ENCODE measurements around the gene ORAI1.
"Not testable (repeated sequence)": the region's sequence is repeated elsewhere in the genome, so short reads cannot be mapped to it uniquely, and the experiment has no call there.

Gene ORAI1

DNA sequence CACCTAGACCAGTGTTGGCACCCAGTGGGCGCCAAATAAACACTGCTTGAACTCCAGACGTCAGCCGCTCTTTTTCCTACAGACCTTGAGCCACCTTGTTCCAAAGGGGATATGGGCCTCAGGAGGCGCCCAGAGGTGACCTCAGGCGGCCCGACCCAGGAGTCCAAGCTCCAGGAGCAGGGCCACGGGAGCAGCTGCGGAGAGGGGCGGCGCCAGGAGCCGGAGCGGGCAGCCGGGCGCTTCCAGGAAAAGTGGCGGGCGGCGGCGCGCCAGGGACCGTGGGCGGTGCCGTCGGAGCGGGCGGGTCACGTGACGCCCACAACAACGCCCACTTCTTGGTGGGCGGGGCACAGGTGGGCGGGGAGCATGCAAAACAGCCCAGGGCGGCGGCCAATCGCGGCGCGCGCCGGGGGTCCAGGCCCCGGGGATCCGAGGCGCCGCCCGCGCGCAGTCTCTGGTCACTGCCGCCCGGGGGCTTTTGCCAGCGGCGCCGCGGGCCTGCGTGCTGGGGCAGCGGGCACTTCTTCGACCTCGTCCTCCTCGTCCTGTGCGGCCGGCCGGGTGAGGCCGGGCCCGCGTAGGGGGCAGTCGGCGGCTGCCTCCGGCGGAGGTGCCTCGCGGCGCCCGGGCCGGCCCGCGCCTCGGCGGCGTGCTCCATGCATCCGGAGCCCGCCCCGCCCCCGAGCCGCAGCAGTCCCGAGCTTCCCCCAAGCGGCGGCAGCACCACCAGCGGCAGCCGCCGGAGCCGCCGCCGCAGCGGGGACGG lies at the start of gene ORAI1:
ORAI1 (plus strand) TSS at position 444 of the 766 bp plus-strand sequence.
- peak; percentile 94 for DNase-seq (ENCODE audit: low read depth)

GRCh38 chr12:121576851-121577391 lies 49.4 kb upstream of the ORAI1 start:
- DNase-seq (ENCODE audit: low read depth): no peak

- DNase-seq (ENCODE audit: low read depth): no peak
Observed at GRCh38 chr12:121577443-121578180, 48.7 kb upstream of the ORAI1 start.

DNA sequence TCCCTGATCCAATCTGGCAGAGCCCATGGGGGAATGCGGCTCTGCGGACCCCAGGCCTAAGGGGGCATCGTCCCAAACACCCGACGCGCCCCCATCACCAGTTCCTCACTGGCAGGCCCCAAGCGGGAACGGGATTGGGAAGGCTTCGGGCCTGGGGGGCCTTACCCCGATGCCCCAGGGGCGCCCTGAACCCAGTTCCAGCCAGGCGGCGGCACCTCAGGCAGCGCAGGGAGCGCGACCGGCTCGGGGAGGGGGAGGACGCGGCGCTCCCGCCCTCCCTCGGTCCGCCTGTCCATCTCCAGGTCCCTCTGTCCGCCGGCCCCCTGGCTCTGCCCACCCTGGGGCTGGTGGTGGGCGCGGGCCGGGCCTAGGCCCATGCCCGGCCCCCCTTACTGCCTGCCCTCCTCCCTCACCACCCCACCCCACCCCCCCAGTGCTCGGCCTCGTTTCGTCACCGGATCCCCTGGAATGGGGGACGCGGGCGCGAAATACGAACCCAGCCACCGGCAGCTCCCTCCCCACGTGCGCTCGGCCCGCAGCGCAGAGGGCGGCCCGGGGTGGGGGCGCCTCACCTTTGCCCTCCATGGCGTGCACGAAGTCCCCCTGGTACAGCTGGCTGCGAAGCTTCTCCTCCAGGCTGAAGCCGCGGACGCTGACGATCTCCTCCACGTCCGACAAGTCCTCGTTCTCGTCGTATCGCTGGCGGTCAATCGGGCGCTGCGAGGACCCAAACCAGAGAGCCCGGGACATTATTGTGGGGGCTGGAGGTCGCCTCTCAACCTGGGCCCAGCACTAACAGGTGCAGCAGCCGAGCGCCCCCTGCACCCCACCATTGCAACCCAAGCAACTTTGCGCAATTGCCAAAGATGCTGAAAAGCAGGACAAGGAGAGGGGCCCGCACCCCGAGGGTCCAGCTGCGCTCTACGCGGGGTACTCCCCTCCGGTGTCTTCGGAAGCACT lies 47.8 kb upstream of the ORAI1 start:
- DNase-seq (ENCODE audit: low read depth): no peak

- no peak for DNase-seq (ENCODE audit: low read depth)
Observed at GRCh38 chr12:121579190-121579791, 47.0 kb upstream of the ORAI1 start.

DNA sequence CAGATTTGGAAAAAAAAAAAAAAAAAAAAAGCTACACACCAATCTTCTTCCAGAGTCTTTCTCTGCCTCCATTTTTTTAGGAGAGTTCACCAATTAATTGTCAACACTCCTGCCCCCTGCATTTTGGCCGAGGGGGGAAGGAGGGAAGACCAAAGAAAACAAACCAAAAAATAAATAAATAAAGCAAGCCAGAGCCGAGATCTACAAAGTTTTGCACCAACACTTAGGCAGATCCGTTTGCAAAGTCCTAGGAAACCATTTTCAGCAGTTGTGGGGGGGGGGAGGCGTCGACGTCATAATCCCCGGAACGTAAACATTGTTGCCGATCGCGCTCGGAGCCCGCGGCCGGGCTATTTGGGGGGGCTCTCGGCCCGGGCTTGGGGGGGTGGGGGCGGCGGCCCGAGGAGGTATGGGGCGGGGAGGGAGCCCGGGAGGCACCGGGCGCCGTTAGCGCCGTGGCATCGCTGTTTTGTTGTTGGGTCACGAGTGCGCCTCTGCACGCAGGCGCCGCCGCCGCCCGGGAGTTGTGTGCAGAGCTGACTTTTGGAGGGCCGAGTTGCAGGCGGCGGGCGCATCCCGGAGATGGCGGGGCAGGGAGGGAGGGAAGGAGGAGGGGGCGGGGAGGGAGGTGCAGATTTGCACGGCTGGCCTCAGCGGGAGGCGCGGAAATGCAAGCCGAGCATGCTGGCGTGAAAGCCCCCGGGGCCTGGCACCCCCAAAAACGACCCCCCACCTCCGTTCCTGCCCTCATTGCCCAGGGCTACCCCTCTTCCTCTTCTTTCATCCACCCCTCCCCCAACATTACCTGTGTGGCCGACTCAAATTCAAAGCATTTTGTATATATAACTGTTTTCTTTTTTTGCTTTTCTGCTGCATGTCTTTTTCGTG lies 46.1 kb upstream of the ORAI1 start:
- DNase-seq (ENCODE audit: low read depth): peak; percentile 55

DNA sequence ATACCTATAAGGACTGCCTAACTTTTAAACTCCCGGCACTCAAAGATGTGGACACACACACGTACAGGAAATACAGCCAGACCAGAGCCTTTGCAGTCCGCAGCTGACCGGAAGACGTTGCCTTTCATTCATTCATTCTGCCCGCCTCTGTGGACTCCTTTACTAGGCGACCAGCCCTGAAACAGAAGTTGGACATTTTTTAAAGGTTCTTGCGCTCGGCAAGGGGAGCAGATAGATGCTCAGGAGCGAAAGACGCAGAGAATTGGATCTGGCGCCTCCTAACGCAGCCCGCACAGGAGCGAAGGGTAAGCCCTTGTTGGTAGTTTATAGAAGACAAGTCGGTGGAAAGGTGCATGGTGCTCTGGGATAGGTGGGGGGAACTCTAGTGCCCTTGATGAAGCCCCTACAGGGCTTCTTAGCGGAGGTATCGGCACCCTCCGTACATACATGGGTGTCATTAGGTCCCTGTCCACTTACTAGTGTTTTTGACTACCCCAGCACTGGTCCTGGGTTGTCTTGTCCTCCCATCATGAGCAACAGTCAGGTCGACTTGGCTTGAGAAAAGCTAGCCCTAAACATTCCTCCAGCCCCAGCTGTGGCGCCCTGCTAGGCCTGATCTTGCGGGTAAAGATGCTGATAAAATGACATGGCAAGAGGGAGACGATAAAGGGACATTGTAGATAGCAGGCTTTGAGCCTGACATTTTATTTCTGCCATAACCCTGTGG lies 45.2 kb upstream of the ORAI1 start, which contains the start of gene KDM2B:
KDM2B (minus strand) TSS at position 65 of the 727 bp plus-strand sequence. CDS start 112 bp downstream, outside the sequence.
- DNase-seq (ENCODE audit: low read depth): no peak

- DNase-seq (ENCODE audit: low read depth): no peak
Observed at GRCh38 chr12:121581686-121582429, 44.5 kb upstream of the ORAI1 start.

DNA sequence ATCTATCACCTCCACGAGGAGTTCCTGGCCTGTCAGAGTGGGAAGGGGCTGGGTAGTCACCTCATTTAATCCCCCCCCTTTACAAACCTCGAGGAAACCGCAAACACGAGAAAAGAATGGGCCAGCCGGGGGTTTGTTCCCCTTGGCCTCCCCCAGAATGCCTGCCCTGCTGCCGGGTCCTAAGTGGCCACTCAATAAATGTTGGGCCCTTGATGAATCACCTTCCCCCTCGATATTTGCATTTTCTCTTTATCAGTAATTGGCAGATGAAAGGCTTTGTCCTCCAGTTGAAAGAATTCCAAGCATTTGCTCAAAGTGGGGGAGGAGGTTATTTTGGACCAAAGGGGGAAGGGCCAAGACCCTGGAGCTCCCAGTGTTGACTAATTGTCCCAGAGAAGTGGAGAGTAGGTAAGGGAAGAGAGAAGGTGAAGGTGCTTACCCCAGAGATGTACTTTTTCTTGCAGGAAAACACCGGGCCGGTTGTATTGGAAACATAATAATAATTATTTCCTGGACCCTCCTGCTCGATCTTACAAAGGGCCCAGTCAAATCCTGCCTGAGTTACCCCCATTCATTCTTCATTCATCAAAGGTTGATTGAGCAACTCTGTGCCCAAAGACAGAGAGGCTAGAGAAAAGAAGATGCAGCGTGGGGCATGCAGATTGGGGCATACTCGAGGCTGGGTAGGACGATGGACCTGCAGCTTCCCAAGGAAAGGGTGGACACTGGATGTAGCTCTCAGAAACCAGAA lies 43.6 kb upstream of the ORAI1 start:
- no peak for DNase-seq (ENCODE audit: low read depth)

DNA sequence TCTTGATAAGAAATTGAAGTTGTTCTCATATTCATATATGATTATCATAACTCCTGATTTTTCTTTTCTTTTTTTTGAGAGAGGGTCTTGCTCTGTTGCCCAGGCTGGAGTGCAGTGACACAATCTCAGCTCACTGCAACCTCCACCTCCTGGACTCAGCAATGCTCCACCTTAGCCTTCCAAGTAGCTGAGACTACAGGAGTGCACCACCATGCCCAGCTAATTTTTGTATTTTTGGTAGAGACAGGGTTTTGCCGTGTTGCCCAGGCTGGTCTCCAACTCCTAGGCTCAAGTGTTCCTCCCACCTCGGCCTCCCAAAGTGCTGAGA lies 43.0 kb upstream of the ORAI1 start:
- DNase-seq (ENCODE audit: low read depth): not testable (repeated sequence)

DNA sequence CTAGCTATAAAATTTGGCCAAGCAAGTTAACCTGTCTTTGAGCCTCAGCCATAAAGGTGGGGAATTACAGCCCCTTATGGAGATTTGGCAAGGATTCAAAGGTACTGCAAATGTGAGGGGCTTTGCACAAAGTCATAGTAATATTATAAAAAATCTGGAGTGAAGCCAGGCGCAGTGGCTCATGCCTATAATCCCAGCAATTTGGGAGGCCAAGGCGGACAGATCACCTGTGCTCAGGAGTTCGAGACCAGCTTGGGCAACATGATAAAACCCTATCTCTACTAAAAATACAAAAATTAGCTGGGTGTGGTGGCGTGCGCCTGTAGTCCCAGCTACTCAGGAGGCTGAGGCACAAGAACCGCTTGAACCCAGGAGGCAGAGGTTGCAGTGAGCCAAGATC lies 41.4 kb upstream of the ORAI1 start:
- not testable (repeated sequence) for DNase-seq (ENCODE audit: low read depth)

DNA sequence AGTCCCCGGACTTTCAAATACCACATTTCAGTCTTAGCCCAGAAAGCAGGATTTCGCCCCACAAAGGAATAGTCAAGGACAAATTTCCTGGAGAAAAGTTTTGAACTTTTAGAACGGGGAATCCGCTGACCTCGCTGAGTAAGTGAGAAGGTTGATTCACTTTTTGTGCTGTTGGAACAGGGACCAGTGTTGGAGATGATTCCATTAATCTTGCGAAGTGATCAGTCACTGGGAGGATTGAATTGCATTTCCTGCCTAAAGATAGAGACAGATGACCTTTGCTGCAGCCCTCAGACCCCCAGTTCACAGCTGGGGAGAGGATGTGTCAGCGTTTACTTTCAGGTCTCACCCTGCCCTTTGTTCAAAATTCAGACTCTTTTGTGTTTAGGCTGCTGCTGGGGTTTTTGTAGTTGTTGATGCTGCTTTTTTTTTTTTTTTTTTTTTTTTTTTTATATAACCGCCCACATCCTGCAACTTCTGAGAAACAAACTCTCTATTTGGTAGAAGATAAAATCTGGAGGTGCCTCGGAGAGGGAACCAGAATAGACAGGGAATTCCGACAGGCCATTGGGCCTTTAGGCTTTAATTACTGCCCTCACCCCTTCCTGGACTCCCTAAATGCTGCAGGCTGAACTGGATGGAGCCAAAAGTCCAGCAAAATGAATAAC lies 35.7 kb upstream of the ORAI1 start:
- DNase-seq (ENCODE audit: low read depth): peak; percentile 40

DNA sequence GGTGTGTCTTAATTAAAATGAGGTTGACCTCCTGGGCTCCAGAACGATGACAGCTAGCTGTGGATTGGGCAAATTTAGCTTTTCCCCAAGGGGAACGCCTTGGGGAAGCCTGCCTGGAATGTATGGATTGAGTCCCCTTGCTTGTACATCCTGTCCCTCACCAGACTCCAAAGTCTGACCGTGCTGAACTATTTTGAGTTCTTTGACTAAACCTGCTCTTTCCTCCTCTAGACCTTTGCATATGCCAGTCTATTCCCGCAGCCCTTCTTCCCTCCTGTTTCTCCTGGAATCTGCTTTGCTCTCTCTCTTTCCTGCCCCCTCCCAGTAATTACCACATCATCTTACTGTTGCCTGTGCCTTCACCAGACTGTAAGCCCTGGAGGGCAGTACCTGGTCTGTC lies 34.0 kb upstream of the ORAI1 start:
- DNase-seq (ENCODE audit: low read depth): no peak

DNA sequence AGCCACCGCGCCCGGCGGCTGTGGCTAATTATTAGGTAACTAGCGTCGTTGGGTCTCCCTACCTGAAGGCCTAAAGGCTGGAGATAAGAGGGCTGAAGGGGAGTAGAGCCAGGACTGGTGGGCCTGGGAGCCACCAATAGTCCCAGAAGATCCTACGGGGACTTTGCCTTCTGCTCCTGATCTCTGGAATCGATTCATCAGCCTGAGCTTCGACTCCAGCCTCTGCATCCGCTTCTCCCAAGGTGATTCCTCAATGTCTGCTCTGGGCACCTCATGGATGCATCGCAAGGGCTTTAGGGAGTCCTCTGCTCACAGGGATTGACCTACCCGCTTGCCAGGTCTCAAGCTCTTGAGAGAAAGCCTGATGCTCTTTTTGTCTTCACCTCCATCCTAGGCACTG lies 30.8 kb upstream of the ORAI1 start:
- DNase-seq (ENCODE audit: low read depth): no peak

- DNase-seq (ENCODE audit: low read depth): no peak
Observed at GRCh38 chr12:121596526-121596925, 29.8 kb upstream of the ORAI1 start.

GRCh38 chr12:121600702-121601336 lies 25.5 kb upstream of the ORAI1 start:
- DNase-seq (ENCODE audit: low read depth): no peak

DNA sequence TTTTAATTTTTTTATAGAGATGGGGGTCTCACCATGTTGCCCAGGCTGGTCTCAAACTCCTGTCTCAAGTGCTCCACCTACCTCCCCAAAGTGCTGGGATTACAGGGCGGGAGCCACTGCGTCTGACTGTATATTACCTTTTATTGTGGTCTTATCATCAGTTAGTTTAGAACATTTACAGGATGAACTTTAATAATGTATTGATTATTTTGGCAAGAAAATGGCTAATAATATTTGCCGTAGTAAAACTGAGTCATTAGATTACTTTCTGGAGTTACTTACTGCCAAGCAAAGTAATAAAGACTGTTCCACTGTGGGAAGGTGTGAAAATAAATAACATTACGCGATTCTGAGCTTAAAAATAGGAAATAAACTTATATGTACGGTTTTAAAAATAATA lies 23.6 kb upstream of the ORAI1 start:
- no peak for DNase-seq (ENCODE audit: low read depth)
